Right ventricle myocardium superior (tissue), 1 donor: ENCODE results near the gene EIF3F. TPM values are rescaled to one million over a fixed set of nuclear protein-coding genes. Genes with fewer than 3 reads are reported as not detected.

ENCODE experiments used
- ATAC-seq: fragments of 200-7000 bp; cut with Tn5 transposase; one replicate; pipeline ENCODE4 v1.9.1; 2020; ENCODE audit warnings: mild to moderate bottlenecking; ENCODE audit not compliant: poor library complexity
- DNase-seq: peaks from one replicate; pipeline ENCODE4 v3.0.0-alpha.2; 2020
- intact Hi-C: fragments of 100-400 bp; cut with DNase I; formaldehyde crosslinking; loops from one replicate; pipeline ENCODE4 v1.11.2; 2022
- total RNA-seq: library from RNA; stranded (reverse); fragmentation: NEBNext Ultra II Directional; extraction: Animal tissue kit (Norgen Biotek cat#: 25700); gene quantifications from one replicate; pipeline ENCODE4 v1.2.1, GENCODE V29; 2021
- donor health status: DM: no; HTN: yes; CAD: no; lungs with severe emphysema.

EIF3F gene
- total RNA-seq, 1 donor from 2014 or later = 137 TPM

GRCh38 chr11:8017894-8018483 lies 30.9 kb downstream of the EIF3F start:
- intact Hi-C loops = no loop called here
- no peak for DNase-seq

GRCh38 chr11:8018484-8019313 lies 31.6 kb downstream of the EIF3F start:
- intact Hi-C loops = no loop called here

More at GRCh38 chr11:8017894-8018483, 30.9 kb downstream of the EIF3F start:
- peak; percentile 4 for ATAC-seq

GRCh38 chr11:8019314-8020243 lies 32.4 kb downstream of the EIF3F start:
- intact Hi-C loops = no loop called here
- DNase-seq (no peak), ATAC-seq (peak; percentile 46)

More at GRCh38 chr11:8018484-8019313, 31.6 kb downstream of the EIF3F start:
- peak; percentile 86 for DNase-seq
- peak; percentile 82 for ATAC-seq

- no peak for ATAC-seq
- intact Hi-C loops = no loop called here
- DNase-seq = no peak
These were observed 33.1 kb downstream of the EIF3F start for GRCh38 chr11:8020244-8020597.

GRCh38 chr11:8021920-8022319 lies 34.8 kb downstream of the EIF3F start:
- intact Hi-C loops = no loop called here
- no peak for ATAC-seq

GRCh38 chr11:8022876-8023275 lies 35.7 kb downstream of the EIF3F start:
- intact Hi-C loops = no loop called here
- no peak for DNase-seq

More at GRCh38 chr11:8021920-8022319, 34.8 kb downstream of the EIF3F start:
- no peak for DNase-seq

GRCh38 chr11:8023831-8024555 lies 36.9 kb downstream of the EIF3F start:
- DNase-seq = no peak

More at GRCh38 chr11:8022876-8023275, 35.7 kb downstream of the EIF3F start:
- no peak for ATAC-seq

GRCh38 chr11:8025123-8025522 lies 38.0 kb downstream of the EIF3F start:
- DNase-seq = no peak
- intact Hi-C loops = no loop called here
- no peak for ATAC-seq

More at GRCh38 chr11:8023831-8024555, 36.9 kb downstream of the EIF3F start:
- intact Hi-C loops = no loop called here
- ATAC-seq = no peak

- DNase-seq (no peak), ATAC-seq (no peak)
- intact Hi-C loops = no loop called here
These were observed 38.7 kb downstream of the EIF3F start for GRCh38 chr11:8025816-8026215.

- DNase-seq = no peak
- no peak for ATAC-seq
- intact Hi-C loops = no loop called here
These were observed 39.8 kb downstream of the EIF3F start for GRCh38 chr11:8026982-8027381.

- DNase-seq = no peak
- no peak for ATAC-seq
- intact Hi-C loops = no loop called here
These were observed 41.6 kb downstream of the EIF3F start for GRCh38 chr11:8028766-8029165.

GRCh38 chr11:8030526-8031247 lies 43.5 kb downstream of the EIF3F start:
- intact Hi-C loops = loop anchor here (5.0 kb wide), 1 partner anchor 42 kb away; no protein-coding TSS in a partner anchor
- ATAC-seq (no peak), DNase-seq (no peak)

GRCh38 chr11:8031248-8032115 lies 44.3 kb downstream of the EIF3F start:
- DNase-seq (no peak), ATAC-seq (no peak)
- intact Hi-C loops = loop anchor here (5.0 kb wide), 1 partner anchor 41 kb away; no protein-coding TSS in a partner anchor

- intact Hi-C loops = loop anchor here (5.0 kb wide), 1 partner anchor 40 kb away; no protein-coding TSS in a partner anchor
- DNase-seq (no peak), ATAC-seq (no peak)
These were observed 45.0 kb downstream of the EIF3F start for GRCh38 chr11:8032122-8032521.

GRCh38 chr11:8032576-8033304 lies 45.6 kb downstream of the EIF3F start:
- intact Hi-C loops = loop anchor here (5.0 kb wide), 1 partner anchor 40 kb away; no protein-coding TSS in a partner anchor
- DNase-seq = no peak
- no peak for ATAC-seq
